Endothelial cell of umbilical vein (primary cell): ENCODE measurements around the gene NT5C3A. TPM values are rescaled to one million over a fixed set of nuclear protein-coding genes. Genes with fewer than 3 reads are reported as not detected.

ENCODE experiments used
- BruUV-seq: library from RNA; stranded (reverse); fragments of 400-500 nt; replicated peaks from 2 replicates; lab custom pipeline; 2021; lab: Mats Ljungman, UMichigan
- CTCF ChIA-PET: fragments of 300-600, 350-600 bp; sonication (Branson Sonifier 250); formaldehyde crosslinking; loops from one replicate; lab custom pipeline; 2021; ENCODE audit warnings: antibody characterized with exemption, inconsistent platforms; lab: Charles Lee
- POLR2A ChIA-PET: fragments of 300-600, 350-600 bp; sonication (Branson Sonifier 250); formaldehyde crosslinking; loops from one replicate; lab custom pipeline; 2021; ENCODE audit warnings: antibody characterized with exemption, inconsistent platforms; lab: Charles Lee
- DNase-seq: peaks from one replicate; pipeline ENCODE4 v3.0.0-alpha.2; 2011; ENCODE audit warnings: low read depth, low spot score
- FAIRE-seq: peaks from 2 replicates; lab custom pipeline; 2011; peaks lifted over from hg19 to GRCh38; lab: Jason Lieb, UNC
- H2AFZ ChIP-seq: 2 replicates; pipeline ENCODE4 v1.6.0; 2012; ENCODE audit warnings: low read depth, low read length, control low read depth, inconsistent platforms
- H3K27ac ChIP-seq: 2 replicates; pipeline ENCODE4 v1.5.1; 2011; ENCODE audit warnings: low read depth, mild to moderate bottlenecking, control low read depth, low read length, moderate library complexity; ENCODE audit not compliant: insufficient read depth
- H3K27me3 ChIP-seq, 2 experiments: 2 replicates each; pipeline versions ENCODE4 v1.6.0 to v1.6.1; 2011; ENCODE audit warnings: low read length in 2 of 2, mixed read lengths in 1 of 2; ENCODE audit not compliant: control insufficient read depth in 2 of 2, insufficient read depth in 2 of 2
- H3K36me3 ChIP-seq, 2 experiments: 2 replicates in 1 of 2; 3 replicates in 1 of 2; pipeline ENCODE4 v1.5.1; 2011; ENCODE audit warnings: low read length in 2 of 2, mild to moderate bottlenecking in 1 of 2, moderate library complexity in 1 of 2; ENCODE audit not compliant: control insufficient read depth in 2 of 2, insufficient read depth in 2 of 2; ENCODE audit errors: extremely low read depth in 1 of 2
- H3K4me1 ChIP-seq: 3 replicates; pipeline ENCODE4 v1.5.1; 2011; ENCODE audit warnings: mild to moderate bottlenecking, low read length; ENCODE audit not compliant: control insufficient read depth, insufficient read depth; ENCODE audit errors: extremely low read depth
- H3K4me2 ChIP-seq: 2 replicates; pipeline ENCODE4 v1.6.1; 2011; ENCODE audit warnings: low read length, control low read depth, mixed read lengths; ENCODE audit not compliant: insufficient read depth
- H3K4me3 ChIP-seq, 3 experiments: fragments of 200-600 bp in 1 of 3; sonication (generic), shearing (Covaris generic) in 1 of 3; replicated peaks in 1 of 3; 2 replicates each; pipeline ENCODE4 v1.5.1; 2011 to 2016; ENCODE audit warnings: control low read depth in 3 of 3, low read length in 3 of 3, mild to moderate bottlenecking in 2 of 3, inconsistent platforms in 1 of 3, low read depth in 1 of 3, moderate library complexity in 1 of 3; ENCODE audit not compliant: insufficient read depth in 1 of 3
- H3K79me2 ChIP-seq: 2 replicates; pipeline ENCODE4 v1.6.0; 2012; ENCODE audit warnings: low read length, inconsistent platforms; ENCODE audit not compliant: control insufficient read depth, insufficient read depth
- H3K9ac ChIP-seq: replicated peaks from 2 replicates; pipeline ENCODE3; 2011; ENCODE audit warnings: low read length, control low read depth; ENCODE audit not compliant: insufficient read depth; ENCODE audit errors: extremely low read depth
- H3K9me1 ChIP-seq: replicated peaks from 3 replicates; pipeline ENCODE4 v1.6.0; 2011; ENCODE audit warnings: mild to moderate bottlenecking, low read length; ENCODE audit not compliant: control insufficient read depth, insufficient read depth; ENCODE audit errors: extremely low read depth
- H3K9me3 ChIP-seq: replicated peaks from 2 replicates; pipeline ENCODE4 v1.5.1; 2012; ENCODE audit warnings: low read length, inconsistent platforms; ENCODE audit not compliant: control insufficient read depth, insufficient read depth
- H4K20me1 ChIP-seq: replicated peaks from 2 replicates; pipeline ENCODE3; 2011; ENCODE audit warnings: mild to moderate bottlenecking, low read length; ENCODE audit not compliant: control insufficient read depth, insufficient read depth; ENCODE audit errors: extremely low read depth
- EZH2 ChIP-seq: IDR thresholded peaks from 2 replicates; pipeline ENCODE4 v1.6.1; 2012; ENCODE audit warnings: borderline replicate concordance, low read depth, mild to moderate bottlenecking, moderate library complexity, low read length, inconsistent platforms; ENCODE audit not compliant: severe bottlenecking
- FOS ChIP-seq: IDR thresholded peaks from 2 replicates; pipeline ENCODE4 v1.6.1; 2011; ENCODE audit warnings: mild to moderate bottlenecking, low read length, moderate library complexity, borderline replicate concordance; ENCODE audit not compliant: insufficient read depth
- GATA2 ChIP-seq: IDR thresholded peaks from 2 replicates; pipeline ENCODE4 v1.7.0; 2011; ENCODE audit warnings: low read depth, mild to moderate bottlenecking, moderate library complexity, mixed read lengths, low read length; ENCODE audit not compliant: insufficient read length, insufficient read depth
- JUN ChIP-seq: IDR thresholded peaks from 2 replicates; pipeline ENCODE4 v1.6.1; 2011; ENCODE audit warnings: borderline replicate concordance, low read depth; ENCODE audit not compliant: insufficient read length, insufficient read depth
- MYC ChIP-seq: IDR thresholded peaks from one replicate; pipeline ENCODE4 v1.6.1; 2011; ENCODE audit warnings: mild to moderate bottlenecking, low read depth, low read length
- POLR2A ChIP-seq: IDR thresholded peaks from 2 replicates; pipeline ENCODE4 v1.6.1; 2012; ENCODE audit warnings: low read depth, mild to moderate bottlenecking, control low read depth, low read length
- POLR2AphosphoS5 ChIP-seq: IDR thresholded peaks from 2 replicates; pipeline ENCODE4 v1.6.1; 2012; ENCODE audit warnings: low read depth, mild to moderate bottlenecking, control low read depth, low read length, moderate library complexity; ENCODE audit not compliant: insufficient read depth
- dilution Hi-C: fragments of 300-500 bp; cut with MboI; formaldehyde crosslinking; loops from one replicate; pipeline ENCODE4 v1.15.0; 2019; ENCODE audit warnings: low sequenced_read_pairs; ENCODE audit not compliant: extremely low pct_ligation_motif_present
- intact Hi-C: fragments of 100-400 bp; cut with micrococcal nuclease; formaldehyde crosslinking; loops from one replicate; pipeline ENCODE4 v1.10.0; 2022
- polyA plus RNA-seq, 4 experiments: library from polyadenylated mRNA; depleted of rRNA in 3 of 4; stranded (reverse) in 3 of 4; unstranded in 1 of 4; fragments of >200 nt; gene quantifications; 2 replicates each; pipeline versions ENCODE4 v1.2.1 to v1.2.3, GENCODE V29; 2011 to 2012; ENCODE audit warnings: missing spikeins in 1 of 4
- total RNA-seq: library from RNA; stranded (reverse); gene quantifications from 2 replicates; pipeline ENCODE4 v1.2.3, GENCODE V29; 2021
- TF ChIP-seq, protein P1 (sequence below): IDR thresholded peaks from 2 replicates; pipeline ENCODE4 v1.6.1; 2011; ENCODE audit not compliant: insufficient read depth, insufficient read length
- TF ChIP-seq, protein P2 (sequence below), 2 donors: IDR thresholded peaks; 1 replicate in 1 of 2; 2 replicates in 1 of 2; pipeline ENCODE4 v1.5.1; 2011; ENCODE audit warnings: low read length in 2 of 2, mild to moderate bottlenecking in 2 of 2, moderate library complexity in 2 of 2, control low read depth in 1 of 2, inconsistent platforms in 1 of 2, low read depth in 1 of 2; ENCODE audit not compliant: insufficient read depth in 1 of 2; ENCODE audit errors: extremely low read depth in 1 of 2

Gene NT5C3A
- total and polyA plus RNA-seq, 2 donors (not counting 3 experiments of a cell fraction or from before 2014, with no cell fraction given), result 7.1 to 22.6 TPM

DNA sequence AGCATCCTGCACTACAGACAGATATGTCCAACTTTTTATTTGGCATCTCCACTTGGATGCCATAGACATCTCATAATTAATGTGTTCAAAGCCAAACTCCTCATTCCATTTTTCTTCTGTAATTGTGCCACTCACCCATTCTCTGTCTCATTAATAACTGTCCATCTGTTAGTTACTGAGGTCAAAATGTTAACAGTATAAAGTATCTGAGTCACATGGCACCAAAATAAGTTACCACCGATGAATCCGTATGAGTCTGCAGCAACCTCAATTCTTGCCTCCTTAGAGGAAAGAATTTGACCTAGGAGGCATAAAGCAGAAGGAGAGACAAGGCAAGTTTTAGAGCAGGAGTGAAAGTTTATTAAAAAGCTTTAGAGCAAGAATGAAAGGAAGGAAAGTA, 16.5 kb upstream of the NT5C3A start:
- FAIRE-seq, result no peak
- Histone ChIP-seq H4K20me1 (no peaks in the 10 kb centered on the region), H3K9me3 (no peaks in the 10 kb centered on the region), H3K79me2 (no peaks in the 10 kb centered on the region), H3K27me3 (peaks cover 20 to 40% of the 10 kb centered on the region in 2 experiments), H2AFZ (no peak overlapping the region), H3K27ac (no peak overlapping the region), H3K9me1 (no peaks in the 10 kb centered on the region), H3K36me3 (no peaks in the 10 kb centered on the region), H3K9ac (no peak overlapping the region), H3K4me1 (no peaks in the 10 kb centered on the region), H3K4me3 (no peak overlapping the region), H3K4me2 (no peak overlapping the region)
- intact Hi-C loops (no loop called here), dilution Hi-C loops (no loop called here)
- CTCF ChIA-PET, result interaction anchor here (1.4 kb wide), 1 partner anchor 28 kb away, joined by 4 read pairs; no protein-coding TSS in a partner anchor
- no peak for DNase-seq
- POLR2A ChIA-PET, result no interaction called here
- TF ChIP-seq, protein P1, sequence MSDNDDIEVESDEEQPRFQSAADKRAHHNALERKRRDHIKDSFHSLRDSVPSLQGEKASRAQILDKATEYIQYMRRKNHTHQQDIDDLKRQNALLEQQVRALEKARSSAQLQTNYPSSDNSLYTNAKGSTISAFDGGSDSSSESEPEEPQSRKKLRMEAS, result no peak
- no peak for TF ChIP-seq POLR2AphosphoS5
- TF ChIP-seq POLR2A, result no peak
- TF ChIP-seq EZH2, result no peak
- no TSS peak for BruUV-seq

DNA sequence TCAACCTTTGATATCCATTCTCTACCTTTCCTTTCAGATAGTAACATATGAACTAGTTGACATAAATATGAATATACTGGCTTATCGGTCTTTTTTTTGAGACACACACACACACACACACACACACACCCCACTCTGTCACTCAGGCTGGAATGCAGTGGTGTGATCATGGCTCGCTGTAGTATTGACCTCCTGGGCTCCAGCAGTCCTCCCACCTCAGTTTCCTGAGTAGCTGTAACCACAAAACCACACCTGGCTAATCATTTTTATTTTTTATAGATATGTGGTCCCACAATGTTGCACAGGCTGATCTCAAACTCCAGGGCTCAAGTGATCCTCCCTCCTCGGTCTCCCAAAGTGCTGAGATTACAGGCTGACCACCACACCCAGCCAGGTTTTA, 14.2 kb upstream of the NT5C3A start:
- FAIRE-seq (no peak), DNase-seq (no peak)
- Histone ChIP-seq H3K9me1 (no peaks in the 10 kb centered on the region), H3K4me1 (peaks cover 10% of the 10 kb centered on the region), H4K20me1 (no peaks in the 10 kb centered on the region), H3K9ac (no peak overlapping the region), H2AFZ (no peak overlapping the region), H3K9me3 (no peaks in the 10 kb centered on the region), H3K4me3 (no peak overlapping the region), H3K27me3 (peaks cover 20 to 36% of the 10 kb centered on the region in 2 experiments), H3K4me2 (no peak overlapping the region), H3K79me2 (no peaks in the 10 kb centered on the region), H3K36me3 (no peaks in the 10 kb centered on the region), H3K27ac (no peak overlapping the region)
- no TSS peak for BruUV-seq
- ChIA-PET POLR2A (no interaction called here), CTCF (interaction anchor here (0.6 to 1.1 kb wide), 2 partner anchors 105 to 230 kb away, joined by 3 read pairs; no protein-coding TSS in a partner anchor)
- intact Hi-C loops, result no loop called here
- dilution Hi-C loops, result no loop called here
- no peak for TF ChIP-seq FOS
- TF ChIP-seq POLR2AphosphoS5, result no peak
- no peak for TF ChIP-seq EZH2
- TF ChIP-seq, protein P1, result no peak
- TF ChIP-seq, protein P2, sequence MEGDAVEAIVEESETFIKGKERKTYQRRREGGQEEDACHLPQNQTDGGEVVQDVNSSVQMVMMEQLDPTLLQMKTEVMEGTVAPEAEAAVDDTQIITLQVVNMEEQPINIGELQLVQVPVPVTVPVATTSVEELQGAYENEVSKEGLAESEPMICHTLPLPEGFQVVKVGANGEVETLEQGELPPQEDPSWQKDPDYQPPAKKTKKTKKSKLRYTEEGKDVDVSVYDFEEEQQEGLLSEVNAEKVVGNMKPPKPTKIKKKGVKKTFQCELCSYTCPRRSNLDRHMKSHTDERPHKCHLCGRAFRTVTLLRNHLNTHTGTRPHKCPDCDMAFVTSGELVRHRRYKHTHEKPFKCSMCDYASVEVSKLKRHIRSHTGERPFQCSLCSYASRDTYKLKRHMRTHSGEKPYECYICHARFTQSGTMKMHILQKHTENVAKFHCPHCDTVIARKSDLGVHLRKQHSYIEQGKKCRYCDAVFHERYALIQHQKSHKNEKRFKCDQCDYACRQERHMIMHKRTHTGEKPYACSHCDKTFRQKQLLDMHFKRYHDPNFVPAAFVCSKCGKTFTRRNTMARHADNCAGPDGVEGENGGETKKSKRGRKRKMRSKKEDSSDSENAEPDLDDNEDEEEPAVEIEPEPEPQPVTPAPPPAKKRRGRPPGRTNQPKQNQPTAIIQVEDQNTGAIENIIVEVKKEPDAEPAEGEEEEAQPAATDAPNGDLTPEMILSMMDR (IDR thresholded peaks at IDR 0.05; ENCODE audit: extremely low read depth in 1 of 2, insufficient read depth in 1 of 2, low read depth in 1 of 2, low read length in 2 of 2), result no peak
- no peak for TF ChIP-seq JUN
- TF ChIP-seq GATA2, result no peak
- TF ChIP-seq POLR2A, result no peak
- TF ChIP-seq MYC, result no peak
